Mucosa of descending colon (tissue), 3 donors: ENCODE measurements around the gene KIAA1210. TPM values are rescaled to one million over a fixed set of nuclear protein-coding genes. Genes with fewer than 3 reads are reported as not detected.
"Not testable (repeated sequence)": the region's sequence is repeated elsewhere in the genome, so short reads cannot be mapped to it uniquely, and the experiment has no call there.

ENCODE experiments used
- ATAC-seq: fragments of 200-7000 bp; cut with Tn5 transposase; one replicate; pipeline ENCODE4 v1.9.1; 2020; ENCODE audit warnings: mild to moderate bottlenecking, moderate library complexity
- DNase-seq, 3 donors: peaks; one replicate each; pipeline ENCODE4 v3.0.0-alpha.2; 2020
- H3K36me3 ChIP-seq: fragments of 200-600 bp; one replicate; pipeline ENCODE4 v1.8.0; 2021; ENCODE audit warnings: low read depth, mild to moderate bottlenecking
- H3K4me1 ChIP-seq: fragments of 200-600 bp; one replicate; pipeline ENCODE4 v1.8.0; 2021; ENCODE audit warnings: low read depth, mild to moderate bottlenecking
- H3K4me3 ChIP-seq: fragments of 200-600 bp; one replicate; pipeline ENCODE4 v1.8.0; 2021; ENCODE audit warnings: mild to moderate bottlenecking
- H3K9me3 ChIP-seq: fragments of 200-600 bp; one replicate; pipeline ENCODE4 v1.8.0; 2021; ENCODE audit warnings: mild to moderate bottlenecking
- intact Hi-C, 2 donors: fragments of 100-400 bp; cut with DNase I in 1 of 2; cut with micrococcal nuclease in 1 of 2; formaldehyde crosslinking; loops; one replicate each; pipeline versions ENCODE4 v1.11.0 to v1.11.1; 2022; cut with DNase I, micrococcal nuclease
- total RNA-seq, 3 donors: library from RNA; stranded (reverse); fragmentation: NEBNext Ultra II Directional in 2 of 3; extraction: Animal tissue kit (Norgen Biotek cat#: 25700) in 2 of 3; gene quantifications; one replicate each; pipeline versions ENCODE4 v1.2.1 to v1.2.4, GENCODE V29; 2021 to 2023
- TF ChIP-seq, protein P1 (sequence below): fragments of 200-600 bp; IDR thresholded peaks from one replicate; pipeline ENCODE4 v1.8.0; 2022; ENCODE audit warnings: antibody characterized with exemption, mild to moderate bottlenecking
- donor health status: DM: no; HTN: no; CAD: no; lungs with moderate emphysema.
- donor health status: DM: no; HTN: no; CAD: no.
- donor health status: DM: no; HTN: yes; CAD: no.

Gene KIAA1210
- total RNA-seq, 3 donors from 2014 or later, result not detected

GRCh38 chrX:119036107-119037029, 91.2 kb downstream of the KIAA1210 start:
- DNase-seq (no peak), ATAC-seq (no peak)
- Histone ChIP-seq H3K36me3 (no peaks in the 10 kb centered on the region), H3K9me3 (no peaks in the 10 kb centered on the region), H3K4me1 (no peaks in the 10 kb centered on the region), H3K4me3 (no peak overlapping the region)
- TF ChIP-seq, protein P1, sequence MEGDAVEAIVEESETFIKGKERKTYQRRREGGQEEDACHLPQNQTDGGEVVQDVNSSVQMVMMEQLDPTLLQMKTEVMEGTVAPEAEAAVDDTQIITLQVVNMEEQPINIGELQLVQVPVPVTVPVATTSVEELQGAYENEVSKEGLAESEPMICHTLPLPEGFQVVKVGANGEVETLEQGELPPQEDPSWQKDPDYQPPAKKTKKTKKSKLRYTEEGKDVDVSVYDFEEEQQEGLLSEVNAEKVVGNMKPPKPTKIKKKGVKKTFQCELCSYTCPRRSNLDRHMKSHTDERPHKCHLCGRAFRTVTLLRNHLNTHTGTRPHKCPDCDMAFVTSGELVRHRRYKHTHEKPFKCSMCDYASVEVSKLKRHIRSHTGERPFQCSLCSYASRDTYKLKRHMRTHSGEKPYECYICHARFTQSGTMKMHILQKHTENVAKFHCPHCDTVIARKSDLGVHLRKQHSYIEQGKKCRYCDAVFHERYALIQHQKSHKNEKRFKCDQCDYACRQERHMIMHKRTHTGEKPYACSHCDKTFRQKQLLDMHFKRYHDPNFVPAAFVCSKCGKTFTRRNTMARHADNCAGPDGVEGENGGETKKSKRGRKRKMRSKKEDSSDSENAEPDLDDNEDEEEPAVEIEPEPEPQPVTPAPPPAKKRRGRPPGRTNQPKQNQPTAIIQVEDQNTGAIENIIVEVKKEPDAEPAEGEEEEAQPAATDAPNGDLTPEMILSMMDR, result no peak
- intact Hi-C loops, result no loop called here

DNA sequence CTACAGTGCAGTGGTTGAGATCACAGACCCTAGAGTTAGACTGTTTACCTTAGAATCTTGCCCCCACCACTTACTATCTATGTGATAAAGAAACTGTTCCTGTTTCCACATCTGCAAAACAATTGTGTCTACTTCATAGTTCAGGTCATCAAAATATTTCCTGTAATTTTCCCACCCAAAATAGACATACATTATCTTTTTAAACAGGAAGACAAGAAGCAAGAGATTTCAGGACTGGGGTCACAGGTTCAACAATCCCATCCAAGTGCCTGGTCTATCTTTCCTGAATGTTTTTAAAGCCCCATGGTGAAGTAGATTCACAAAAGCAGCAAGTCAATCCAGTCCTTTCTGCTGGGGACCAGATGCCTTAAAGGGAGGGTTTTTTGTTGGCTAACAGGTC, 96.6 kb downstream of the KIAA1210 start:
- intact Hi-C loops, result no loop called here
- H3K4me1 ChIP-seq, result no peaks in the 10 kb centered on the region
- DNase-seq (no peak), ATAC-seq (no peak)
- no peaks in the 10 kb centered on the region for H3K9me3 ChIP-seq
- no peak overlapping the region for H3K4me3 ChIP-seq
- TF ChIP-seq, protein P1, result no peak
- no peaks in the 10 kb centered on the region for H3K36me3 ChIP-seq

GRCh38 chrX:119029656-119030055, 98.0 kb downstream of the KIAA1210 start:
- intact Hi-C loops, ATAC-seq, H3K4me3 ChIP-seq, DNase-seq, H3K4me1 ChIP-seq, H3K36me3 ChIP-seq, H3K9me3 ChIP-seq: not testable (repeated sequence)

DNA sequence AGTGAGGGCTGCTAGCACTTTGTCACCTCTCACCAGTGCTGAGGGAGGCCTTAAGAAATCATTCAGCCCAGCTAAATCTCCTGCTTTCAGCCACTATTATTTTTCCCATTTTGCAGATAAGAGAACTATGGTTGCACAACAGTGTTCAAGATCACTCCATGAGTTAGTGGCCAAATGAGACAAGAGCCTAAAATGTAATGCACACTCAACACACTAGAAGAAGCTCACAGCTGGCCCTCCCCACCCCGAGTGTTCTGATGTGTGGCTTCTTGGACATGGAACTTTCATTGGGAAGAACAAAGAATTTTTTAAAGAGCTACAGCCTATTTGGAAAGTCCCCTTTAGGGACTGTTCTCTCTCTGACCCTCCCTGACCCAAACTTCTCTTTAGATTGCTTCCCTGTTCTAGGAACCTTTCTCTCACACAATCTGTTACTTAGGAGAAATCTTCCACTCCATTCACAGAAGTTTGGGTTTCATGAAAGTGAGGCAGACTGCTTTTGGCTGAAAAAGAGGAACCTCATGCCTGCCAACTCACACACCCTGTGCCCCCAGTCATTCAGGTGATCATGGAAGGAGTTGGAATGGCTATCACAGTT, 98.8 kb downstream of the KIAA1210 start:
- H3K9me3 ChIP-seq, result no peaks in the 10 kb centered on the region
- DNase-seq, result no peak
- TF ChIP-seq, protein P1, result no peak
- H3K36me3 ChIP-seq, result no peaks in the 10 kb centered on the region
- ATAC-seq, result no peak
- intact Hi-C loops, result no loop called here
- H3K4me3 ChIP-seq, result no peak overlapping the region
- H3K4me1 ChIP-seq, result no peaks in the 10 kb centered on the region

Other genes starting within 250 kb of the KIAA1210 start
- 10 to 100 TPM in 1 of 3 donors, 1 to 10 TPM in 2; 8.1 to 16.2 (median 9.8) TPM for gene LONRF3, start 153.2 kb downstream of the KIAA1210 start, total RNA-seq
- gene CT47C1, start 54.8 kb downstream of the KIAA1210 start, total RNA-seq, result not detected
- gene PGRMC1, start 108.5 kb upstream of the KIAA1210 start, total RNA-seq, result 100 to 1,000 TPM; 102 to 126 (median 114) TPM